Inflammatory macrophage treated with lipopolysaccharide for 4 hours (primary cell): ENCODE data around the gene DDAH1.

Experiments
- DNase-seq: peaks from one replicate; pipeline ENCODE4 v3.0.0-alpha.2; 2020

The DDAH1 gene

GRCh38 chr1:85322655-85323054 is 142.3 kb downstream of the DDAH1 start:
- DNase-seq, result no peak

GRCh38 chr1:85321237-85321964 is 143.6 kb downstream of the DDAH1 start:
- DNase-seq, result no peak

GRCh38 chr1:85320371-85321131 is 144.4 kb downstream of the DDAH1 start:
- no peak for DNase-seq

- no peak for DNase-seq
Observed at GRCh38 chr1:85319931-85320330, 145.0 kb downstream of the DDAH1 start.

GRCh38 chr1:85319491-85319890 is 145.5 kb downstream of the DDAH1 start:
- DNase-seq, result no peak

- no peak for DNase-seq
Observed at GRCh38 chr1:85318217-85318616, 146.7 kb downstream of the DDAH1 start.

GRCh38 chr1:85317560-85317959 is 147.4 kb downstream of the DDAH1 start:
- DNase-seq, result no peak

- no peak for DNase-seq
Observed at GRCh38 chr1:85316321-85316720, 148.6 kb downstream of the DDAH1 start.

GRCh38 chr1:85315789-85316188 is 149.2 kb downstream of the DDAH1 start:
- DNase-seq, result no peak

GRCh38 chr1:85314726-85315125 is 150.2 kb downstream of the DDAH1 start:
- DNase-seq, result no peak

- DNase-seq, result no peak
Observed at GRCh38 chr1:85313888-85314696, 150.9 kb downstream of the DDAH1 start.

GRCh38 chr1:85311818-85312217 is 153.1 kb downstream of the DDAH1 start:
- no peak for DNase-seq

GRCh38 chr1:85308833-85309350 is 156.1 kb downstream of the DDAH1 start:
- DNase-seq, result no peak

GRCh38 chr1:85307987-85308832 is 156.7 kb downstream of the DDAH1 start:
- DNase-seq, result peak; percentile 13

GRCh38 chr1:85306236-85306635 is 158.7 kb downstream of the DDAH1 start:
- no peak for DNase-seq

GRCh38 chr1:85303440-85304162 is 161.4 kb downstream of the DDAH1 start:
- no peak for DNase-seq

GRCh38 chr1:85300140-85300539 is 164.8 kb downstream of the DDAH1 start:
- no peak for DNase-seq

GRCh38 chr1:85297855-85298629 is 166.9 kb downstream of the DDAH1 start:
- DNase-seq, result no peak

- DNase-seq, result no peak
Observed at GRCh38 chr1:85297538-85297854, 167.5 kb downstream of the DDAH1 start.

- no peak for DNase-seq
Observed at GRCh38 chr1:85296980-85297379, 168.0 kb downstream of the DDAH1 start.

GRCh38 chr1:85295654-85296053 is 169.3 kb downstream of the DDAH1 start:
- no peak for DNase-seq
